GM10847 (cell line): ENCODE measurements around the gene GPRIN1.

Experiments used
- POLR2A ChIP-seq: IDR thresholded peaks from 2 replicates; pipeline ENCODE4 v1.6.1; 2011; ENCODE audit not compliant: insufficient read length; ENCODE audit errors: extremely low read depth

The GPRIN1 gene

DNA sequence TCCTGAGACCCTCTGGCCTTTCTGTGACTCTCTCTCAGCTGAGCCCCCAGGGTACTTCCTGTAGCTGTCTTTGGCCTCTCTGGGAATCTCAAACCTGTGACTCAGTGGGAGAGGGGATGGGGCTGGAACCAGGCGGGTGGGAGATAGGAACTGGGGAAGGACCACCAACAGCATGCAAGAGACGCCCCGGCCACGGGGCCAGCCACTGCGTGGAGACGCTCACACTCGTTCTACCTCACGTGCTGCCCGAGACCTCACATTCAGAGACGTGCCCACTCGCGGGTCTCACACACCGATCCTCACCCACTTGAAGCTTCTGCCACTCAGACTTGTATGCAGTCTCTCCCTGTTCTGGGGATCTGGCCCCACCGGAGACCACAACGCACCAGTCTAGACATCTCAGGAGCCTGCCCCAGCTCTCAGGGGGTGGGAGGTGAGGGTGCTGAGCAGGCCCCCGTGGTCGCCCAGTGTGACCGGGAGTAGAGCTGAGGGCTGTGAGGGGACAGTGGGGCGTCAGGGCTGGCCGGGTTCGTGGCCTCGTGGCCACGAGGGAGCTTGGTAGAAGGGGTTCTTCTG is 13.8 kb downstream of the GPRIN1 start:
- TF ChIP-seq POLR2A: no peak

DNA sequence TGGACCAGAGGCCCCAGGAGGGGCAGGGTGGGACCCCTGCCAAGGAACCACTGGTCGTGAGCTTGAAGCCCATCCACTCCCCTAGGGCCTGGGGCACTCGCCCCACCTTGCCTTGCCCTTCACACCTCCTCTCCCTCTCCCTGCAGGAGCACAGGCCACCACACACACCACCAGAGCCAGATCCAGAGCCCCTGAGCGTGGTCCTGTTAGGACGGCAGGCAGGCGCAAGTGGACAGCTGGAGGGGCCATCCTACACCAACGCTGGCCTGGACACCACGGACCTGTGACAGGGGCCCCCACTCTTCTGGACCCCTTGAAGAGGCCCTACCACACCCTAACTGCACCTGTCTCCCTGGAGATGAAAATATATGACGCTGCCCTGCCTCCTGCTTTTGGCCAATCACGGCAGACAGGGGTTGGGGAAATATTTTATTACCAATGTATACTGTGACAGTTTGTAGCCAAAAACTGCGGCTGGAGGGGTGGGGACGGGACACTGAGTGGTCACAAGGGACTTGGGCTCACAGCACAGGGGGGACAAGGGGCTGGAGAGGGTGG is 14.5 kb downstream of the GPRIN1 start:
- no peak for TF ChIP-seq POLR2A

DNA sequence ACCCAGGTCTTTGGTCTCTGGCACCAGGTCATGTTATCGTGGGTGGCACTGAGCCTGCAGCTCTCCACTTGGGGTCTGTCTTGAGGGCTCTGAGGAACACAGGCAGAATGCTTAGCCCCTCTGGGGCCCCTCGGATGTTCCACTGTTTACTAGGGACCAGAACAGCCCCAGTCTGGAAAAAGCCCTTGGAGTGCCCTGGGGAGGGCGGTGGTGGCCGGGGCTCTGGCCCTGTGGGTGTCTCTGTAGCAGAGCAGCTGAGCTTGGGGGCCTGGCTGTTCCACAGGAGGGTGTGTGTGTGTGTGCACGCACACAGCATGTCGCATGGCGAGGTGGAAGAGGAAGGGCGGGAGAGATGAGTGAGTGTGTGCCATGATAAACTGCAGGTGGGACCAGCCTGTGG is 15.4 kb downstream of the GPRIN1 start:
- TF ChIP-seq POLR2A: no peak

DNA sequence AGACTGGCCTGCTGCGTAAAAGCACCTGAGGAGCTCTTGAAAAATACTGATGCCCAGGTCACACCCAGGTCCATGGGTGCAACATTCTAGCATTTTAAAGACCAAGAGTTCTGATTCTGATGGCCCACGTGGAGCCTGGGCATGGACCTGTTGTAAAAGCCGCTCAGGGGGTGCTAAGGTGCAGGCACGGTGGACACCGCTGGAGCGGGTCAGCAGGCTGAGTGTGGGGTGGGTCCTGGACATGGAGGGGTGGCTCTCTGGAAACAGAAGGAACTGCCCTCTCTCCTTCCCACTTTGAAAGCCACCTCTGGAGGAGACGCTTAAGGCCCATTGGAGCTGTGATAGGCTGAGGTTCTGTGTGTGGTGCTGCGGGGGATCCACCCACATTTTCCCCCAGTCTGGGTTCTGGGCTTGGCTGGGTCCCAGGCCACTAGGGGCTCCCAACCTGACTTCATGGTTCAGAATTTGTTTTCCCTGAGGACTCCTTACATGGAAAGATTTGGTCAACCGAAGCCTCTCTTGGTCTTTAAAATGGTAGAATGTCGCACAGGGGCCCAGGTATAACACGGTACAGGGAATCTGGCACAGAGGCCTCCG is 16.6 kb downstream of the GPRIN1 start:
- TF ChIP-seq POLR2A: no peak

DNA sequence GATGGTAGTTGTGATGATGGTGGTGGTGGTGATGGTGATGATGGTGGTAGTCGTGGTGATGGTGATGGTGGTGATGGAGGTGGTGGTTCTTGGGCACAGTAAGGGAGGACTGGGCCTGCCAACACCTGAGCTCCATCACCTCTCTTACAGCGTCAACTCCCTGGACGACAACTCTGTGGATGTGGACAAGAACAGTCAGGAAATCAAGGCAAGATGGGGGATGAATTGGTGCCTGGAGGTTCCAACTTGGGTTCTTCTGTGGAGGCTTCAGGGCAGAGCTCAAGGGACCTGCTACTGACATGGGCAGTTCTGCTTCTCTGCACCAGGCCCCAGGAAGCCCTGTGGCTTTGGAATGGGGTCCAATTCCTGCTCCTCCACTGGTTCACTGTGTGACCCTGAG is 17.4 kb downstream of the GPRIN1 start:
- no peak for TF ChIP-seq POLR2A

DNA sequence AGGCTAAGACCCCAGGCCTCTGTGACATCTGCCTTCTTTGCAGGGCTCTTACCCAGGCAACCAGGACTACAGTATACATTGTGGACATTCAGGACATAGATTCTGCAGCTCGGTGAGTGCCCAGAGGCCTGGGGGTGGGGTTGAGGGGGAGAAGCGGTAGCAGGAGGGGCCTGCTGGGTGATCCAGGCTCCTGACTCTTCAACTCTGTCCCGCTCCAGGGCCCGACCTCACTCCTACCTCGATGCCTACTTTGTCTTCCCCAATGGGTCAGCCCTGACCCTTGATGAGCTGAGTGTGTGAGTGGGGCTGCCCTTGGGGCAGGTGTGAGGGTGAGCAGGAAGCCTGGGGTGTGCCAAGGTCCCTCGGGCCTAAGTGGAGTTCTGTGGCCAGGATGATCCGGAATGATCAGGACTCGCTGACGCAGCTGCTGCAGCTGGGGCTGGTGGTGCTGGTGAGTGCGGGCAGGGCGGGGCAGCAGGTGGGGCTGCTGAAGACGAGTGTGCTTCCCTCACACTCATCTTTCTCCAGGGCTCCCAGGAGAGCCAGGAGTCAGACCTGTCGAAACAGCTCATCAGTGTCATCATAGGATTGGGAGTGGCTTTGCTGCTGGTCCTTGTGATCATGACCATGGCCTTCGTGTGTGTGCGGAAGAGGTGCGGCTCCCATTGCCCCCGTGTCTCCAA is 19.8 kb downstream of the GPRIN1 start:
- no peak for TF ChIP-seq POLR2A

DNA sequence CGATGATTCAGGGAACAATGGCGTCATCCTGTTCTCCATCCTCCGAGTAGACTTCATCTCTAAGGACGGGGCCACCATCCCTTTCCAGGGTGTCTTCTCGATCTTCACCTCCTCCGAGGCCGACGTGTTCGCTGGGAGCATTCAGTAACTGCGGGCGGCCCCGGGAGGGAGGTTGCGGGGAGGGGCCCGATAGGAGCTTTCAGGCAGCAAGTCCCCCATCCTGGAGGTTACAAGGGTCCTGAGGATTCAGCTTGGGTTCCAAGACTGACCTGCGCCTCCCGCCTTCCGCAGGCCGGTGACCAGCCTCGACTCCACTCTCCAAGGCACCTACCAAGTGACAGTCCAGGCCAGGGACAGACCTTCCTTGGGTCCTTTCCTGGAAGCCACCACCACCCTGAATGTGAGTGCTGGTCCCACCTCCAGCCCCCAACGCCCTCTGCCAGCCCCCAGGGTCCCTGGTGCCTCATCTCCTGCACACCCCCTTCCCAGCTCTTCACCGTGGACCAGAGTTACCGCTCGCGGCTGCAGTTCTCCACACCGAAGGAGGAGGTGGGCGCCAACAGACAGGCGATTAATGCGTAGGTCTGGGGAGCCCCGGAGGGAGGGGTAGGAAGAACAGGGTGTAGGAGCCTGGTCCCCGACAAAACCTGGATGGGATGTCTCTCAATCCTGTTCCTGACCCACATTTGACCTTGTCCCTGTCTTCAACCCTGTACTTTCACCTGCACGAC is 20.8 kb downstream of the GPRIN1 start:
- TF ChIP-seq POLR2A: no peak

DNA sequence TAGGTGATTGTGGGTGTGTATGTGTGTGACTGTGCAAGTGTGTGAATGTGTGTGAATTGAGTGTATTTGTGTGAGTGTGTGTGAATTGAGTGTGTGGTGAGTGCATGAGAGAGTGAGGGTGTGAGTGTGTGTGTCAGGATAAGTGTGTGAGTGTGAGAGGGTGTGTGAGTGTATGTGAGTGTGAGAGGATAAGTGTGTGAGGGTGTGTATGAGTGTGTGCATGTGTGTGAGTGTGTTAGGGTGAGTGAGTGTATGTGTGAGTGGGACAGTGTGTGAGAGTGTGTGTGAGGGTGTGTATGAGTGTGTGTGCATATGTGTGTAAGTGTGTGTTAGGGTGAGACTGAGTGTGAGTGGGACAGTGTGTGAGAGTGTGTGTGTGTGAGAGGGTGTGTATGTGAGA is 21.7 kb downstream of the GPRIN1 start:
- no peak for TF ChIP-seq POLR2A

DNA sequence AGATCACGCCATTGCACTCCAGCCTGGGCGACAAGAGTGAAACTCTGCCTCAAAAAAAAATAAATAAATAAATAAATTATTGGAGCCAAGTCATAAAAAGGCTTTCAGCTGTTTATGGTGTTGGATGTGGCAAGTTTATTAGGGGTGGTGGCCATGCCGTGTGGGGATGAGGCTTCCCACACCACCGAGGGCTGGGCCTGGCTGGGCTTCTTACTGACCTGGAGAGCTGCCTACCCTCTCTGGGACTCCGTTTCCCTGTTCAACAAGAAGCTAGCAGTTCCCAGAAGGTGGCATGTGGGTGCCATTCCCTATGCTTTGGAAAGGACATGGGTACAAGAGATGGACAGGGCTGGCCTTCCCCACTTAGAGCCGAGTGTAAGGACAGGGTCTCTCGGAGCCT is 22.6 kb downstream of the GPRIN1 start:
- no peak for TF ChIP-seq POLR2A

DNA sequence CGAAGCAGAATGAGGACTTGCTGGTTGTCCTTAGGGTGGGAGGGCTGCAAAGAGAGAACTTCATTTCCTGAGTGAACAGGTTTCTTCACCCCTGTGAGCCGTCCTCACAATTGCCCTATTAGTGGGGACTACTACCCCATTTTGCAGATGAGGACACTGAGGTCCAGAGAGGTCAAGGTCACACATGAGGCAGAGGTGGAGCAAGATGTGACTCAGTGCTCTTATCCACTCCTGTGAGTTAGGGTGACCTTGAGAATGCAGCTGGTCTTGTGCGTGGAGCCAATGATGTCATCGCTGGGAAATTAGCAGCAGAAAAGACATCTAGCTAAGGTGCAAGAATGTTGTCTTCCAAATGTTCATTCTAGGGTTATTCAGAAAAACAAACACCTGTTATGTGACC is 26.9 kb downstream of the GPRIN1 start:
- TF ChIP-seq POLR2A: no peak

DNA sequence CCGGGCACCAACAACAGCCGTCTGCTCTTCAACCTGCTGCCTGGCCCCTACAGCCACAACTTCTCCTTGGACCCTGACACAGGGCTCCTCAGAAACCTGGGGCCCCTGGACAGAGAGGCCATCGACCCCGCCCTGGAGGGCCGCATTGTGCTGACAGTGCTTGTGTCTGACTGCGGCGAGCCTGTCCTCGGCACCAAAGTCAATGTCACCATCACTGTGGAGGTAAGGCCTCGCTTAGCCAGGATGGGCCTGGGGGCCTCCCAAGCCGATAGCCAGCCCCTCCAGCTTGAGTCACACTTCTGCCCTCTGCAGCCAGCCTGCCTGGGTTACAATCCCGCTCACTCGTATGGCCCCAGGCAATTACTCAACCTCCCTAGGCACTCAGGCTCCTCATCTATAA is 28.6 kb downstream of the GPRIN1 start:
- no peak for TF ChIP-seq POLR2A

DNA sequence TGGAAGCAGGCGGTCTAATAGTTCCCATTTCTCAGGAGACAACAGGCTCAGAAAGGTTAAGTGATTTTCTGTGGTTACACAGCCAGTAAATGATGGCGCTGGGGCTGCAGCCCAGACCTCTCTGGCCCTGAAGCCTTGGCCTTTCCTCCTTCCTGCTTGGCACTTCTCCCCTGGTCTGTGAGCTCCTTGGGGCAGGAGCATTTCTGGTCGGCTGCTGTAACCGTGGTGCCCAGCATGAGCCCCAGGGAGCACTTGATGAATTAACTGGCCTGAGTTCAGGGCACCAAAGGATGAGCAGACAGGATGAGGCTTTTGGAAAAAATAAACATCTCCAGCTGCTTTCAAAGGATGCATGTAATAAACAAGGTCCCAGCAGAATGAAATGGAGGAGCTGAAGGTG is 30.6 kb downstream of the GPRIN1 start:
- no peak for TF ChIP-seq POLR2A

DNA sequence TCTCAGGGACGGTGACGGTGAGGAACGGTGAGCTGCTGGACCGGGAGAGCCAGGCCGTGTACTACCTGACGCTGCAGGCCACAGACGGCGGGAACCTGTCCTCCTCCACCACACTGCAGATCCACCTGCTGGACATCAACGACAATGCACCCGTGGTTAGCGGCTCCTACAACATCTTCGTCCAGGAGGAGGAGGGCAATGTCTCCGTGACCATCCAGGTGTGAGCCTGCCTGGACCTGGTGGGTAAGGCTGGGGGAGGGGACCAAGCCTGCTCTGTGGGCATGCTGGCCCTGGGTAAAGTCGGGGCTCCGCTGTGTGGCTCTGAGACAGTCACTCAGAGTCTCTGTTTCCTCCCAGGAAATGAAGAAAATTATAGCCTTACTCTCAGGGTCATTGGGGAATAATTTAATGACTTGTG is 31.6 kb downstream of the GPRIN1 start:
- TF ChIP-seq POLR2A: no peak

DNA sequence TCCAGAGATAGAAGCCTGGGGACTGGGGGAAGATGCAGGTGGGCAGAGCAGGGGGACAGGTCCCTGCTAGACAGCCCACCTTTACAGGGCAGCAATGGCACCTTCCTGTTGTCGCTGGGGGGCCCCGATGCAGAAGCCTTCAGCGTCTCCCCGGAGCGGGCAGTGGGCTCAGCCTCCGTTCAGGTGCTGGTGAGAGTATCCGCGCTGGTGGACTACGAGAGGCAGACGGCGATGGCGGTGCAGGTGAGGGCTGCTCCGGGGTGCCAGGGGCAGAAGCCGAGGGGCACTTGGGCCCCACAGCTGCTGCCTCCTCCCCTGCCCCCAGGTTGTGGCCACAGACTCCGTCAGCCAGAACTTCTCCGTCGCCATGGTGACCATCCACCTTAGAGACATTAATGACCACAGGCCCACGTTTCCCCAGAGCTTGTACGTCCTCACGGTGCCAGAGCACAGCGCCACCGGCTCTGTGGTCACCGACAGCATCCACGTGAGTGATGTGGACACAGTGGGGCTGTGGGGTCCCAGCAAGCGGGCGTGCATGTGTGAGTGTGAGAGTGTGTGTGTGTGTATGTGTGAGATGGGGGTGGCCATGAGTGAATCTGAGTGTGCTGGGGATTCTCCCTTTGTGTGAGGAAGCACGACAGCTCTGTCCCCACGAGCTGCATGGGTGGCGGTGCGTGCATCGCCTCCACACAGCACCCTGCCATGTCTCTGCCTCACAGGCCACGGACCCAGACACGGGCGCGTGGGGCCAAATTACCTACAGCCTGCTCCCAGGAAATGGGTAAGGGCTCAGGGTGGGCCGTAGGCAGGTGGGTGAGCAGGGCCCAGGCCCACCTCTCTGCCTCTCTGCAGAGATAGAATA is 32.4 kb downstream of the GPRIN1 start:
- no peak for TF ChIP-seq POLR2A

DNA sequence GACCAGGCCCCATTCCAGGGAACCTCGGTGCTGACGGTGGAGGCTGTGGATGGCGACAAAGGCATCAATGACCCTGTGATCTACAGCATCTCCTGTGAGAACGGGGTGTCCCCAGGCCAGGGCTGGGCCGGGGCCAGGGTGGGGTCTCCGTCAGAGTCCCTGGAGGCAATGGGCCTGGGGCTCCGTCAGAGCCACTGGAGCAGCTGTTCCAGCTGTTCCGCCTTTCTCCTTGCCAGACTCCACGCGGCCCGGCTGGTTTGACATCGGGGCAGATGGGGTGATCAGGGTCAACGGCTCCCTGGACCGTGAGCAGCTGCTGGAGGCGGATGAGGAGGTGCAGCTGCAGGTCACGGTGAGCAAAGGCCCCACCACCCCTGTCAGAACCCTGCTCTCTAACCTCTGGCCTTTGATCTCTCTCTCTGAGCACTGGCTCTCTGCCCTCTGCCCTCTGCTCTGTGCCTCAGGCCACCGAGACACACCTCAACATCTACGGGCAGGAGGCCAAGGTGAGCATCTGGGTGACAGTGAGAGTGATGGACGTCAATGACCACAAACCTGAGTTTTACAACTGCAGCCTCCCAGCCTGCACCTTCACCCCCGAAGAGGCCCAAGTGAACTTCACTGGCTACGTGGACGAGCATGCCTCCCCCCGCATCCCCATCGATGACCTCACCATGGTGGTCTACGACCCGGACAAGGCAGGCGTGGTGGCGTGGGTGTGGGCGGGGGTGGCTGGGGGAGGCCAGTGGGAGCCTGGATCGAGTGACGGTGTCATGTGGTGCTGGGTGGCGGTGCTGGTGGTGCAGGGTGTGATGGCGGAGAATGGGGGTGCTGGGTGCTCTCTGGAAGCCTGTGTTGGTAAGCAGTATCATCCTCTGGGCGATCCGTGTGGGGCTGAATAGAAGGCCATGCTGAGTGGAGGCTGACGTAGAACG is 34.2 kb downstream of the GPRIN1 start:
- TF ChIP-seq POLR2A: no peak
